Measurements from ENCODE around the gene TREH.
"Not testable (repeated sequence)": the region's sequence is repeated elsewhere in the genome, so short reads cannot be mapped to it uniquely, and the experiment has no call there.

GRCh38 chr11:118611433-118611795 is 68.0 kb downstream of the TREH start:
- TF ChIP-seq CTCF, POLR2AphosphoS5 (IDR thresholded peaks at IDR 0.05): not testable (repeated sequence)

Data from sigmoid colon (tissue), 4 donors.